HG03196 (cell line): ENCODE results near the gene CHMP1A.
"Not testable (repeated sequence)": the region's sequence is repeated elsewhere in the genome, so short reads cannot be mapped to it uniquely, and the experiment has no call there.

Experiments
- ATAC-seq: cut with Tn5 transposase; IDR thresholded peaks from one replicate; pipeline ENCODE4 v1.9.1; 2021; ENCODE audit not compliant: unreplicated experiment

The CHMP1A gene

DNA sequence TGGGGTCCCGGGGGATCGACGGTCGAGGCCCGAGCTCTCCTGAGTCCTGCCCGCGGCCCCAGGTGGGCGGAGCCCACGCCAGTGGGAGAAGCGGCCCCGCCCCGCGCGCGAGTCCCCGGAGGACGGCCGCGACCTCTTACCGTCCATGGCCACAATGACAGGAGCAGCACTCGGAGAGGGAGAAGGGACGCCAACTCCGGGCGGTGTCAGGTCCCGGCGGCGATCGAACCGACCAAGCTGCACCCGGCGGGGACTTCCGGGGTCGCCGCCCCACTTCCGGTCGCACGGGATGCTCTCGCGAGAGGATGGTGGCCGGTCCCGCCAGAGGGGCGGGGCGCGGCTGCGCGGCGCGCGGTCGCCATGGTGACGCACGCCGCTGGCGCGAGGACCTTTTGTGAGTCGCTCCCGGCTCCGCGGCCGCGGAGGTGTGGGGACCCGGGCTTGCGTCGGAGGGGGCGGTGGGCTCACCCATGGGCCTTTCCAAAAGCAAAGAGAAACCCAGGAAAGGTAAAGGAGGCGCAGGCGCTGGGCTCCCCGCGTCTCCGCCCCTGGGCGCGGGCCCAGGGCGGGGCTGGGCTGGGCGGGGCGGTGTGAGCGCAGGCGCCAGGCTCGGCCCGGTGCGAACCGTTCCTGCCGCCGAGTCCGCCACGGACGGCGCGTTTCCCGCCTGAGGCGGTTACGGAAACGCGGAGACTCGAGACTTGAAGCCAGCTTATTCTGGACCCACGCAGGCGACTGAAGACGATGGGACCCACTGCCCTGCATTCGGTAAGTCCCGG, at the start of gene CHMP1A, which contains the start of gene SPATA33:
CHMP1A (minus strand) TSS at position 267 of the 779 bp plus-strand sequence; CDS start at position 147, 120 bp downstream.
SPATA33 (plus strand) TSS at position 395 of the 779 bp plus-strand sequence; CDS start at position 471, 76 bp downstream.
- peak; percentile 90 for ATAC-seq

DNA sequence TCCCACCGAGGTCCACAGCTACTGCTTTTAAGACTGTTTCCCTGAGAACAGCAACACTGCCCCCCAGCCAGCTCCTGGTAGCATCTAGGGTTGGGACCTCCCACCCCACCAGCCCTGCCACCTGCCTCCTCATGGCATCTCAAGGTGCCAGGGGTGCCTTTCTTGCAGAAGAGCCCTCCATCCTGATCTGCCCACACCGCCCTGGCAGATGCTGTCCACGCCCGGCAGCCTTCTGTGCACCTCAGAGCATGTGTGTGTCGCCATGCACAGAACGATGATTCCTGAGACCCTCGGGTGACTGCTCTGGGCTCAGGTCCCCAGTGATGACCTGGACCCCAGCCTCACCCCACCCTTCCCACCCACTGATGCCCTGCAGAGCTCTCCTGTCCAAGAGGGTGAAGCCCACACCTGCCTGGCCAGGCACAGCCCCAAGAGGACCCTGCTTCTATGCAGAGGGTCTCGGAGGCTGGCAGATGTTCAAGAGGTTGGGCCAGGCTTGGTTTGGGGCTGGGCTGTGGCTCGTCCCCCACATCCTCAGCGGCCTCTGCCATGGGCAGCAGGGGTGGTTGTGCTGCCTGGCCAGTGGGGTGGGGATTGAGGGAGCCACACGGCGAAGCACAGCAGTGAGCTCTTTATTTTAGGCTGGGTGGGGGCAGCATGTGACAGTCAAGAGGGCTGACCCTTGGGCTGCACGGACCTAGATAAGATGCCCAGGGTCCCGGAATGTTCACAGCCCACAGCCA, 49.2 kb upstream of the CHMP1A start:
- ATAC-seq = no peak

DNA sequence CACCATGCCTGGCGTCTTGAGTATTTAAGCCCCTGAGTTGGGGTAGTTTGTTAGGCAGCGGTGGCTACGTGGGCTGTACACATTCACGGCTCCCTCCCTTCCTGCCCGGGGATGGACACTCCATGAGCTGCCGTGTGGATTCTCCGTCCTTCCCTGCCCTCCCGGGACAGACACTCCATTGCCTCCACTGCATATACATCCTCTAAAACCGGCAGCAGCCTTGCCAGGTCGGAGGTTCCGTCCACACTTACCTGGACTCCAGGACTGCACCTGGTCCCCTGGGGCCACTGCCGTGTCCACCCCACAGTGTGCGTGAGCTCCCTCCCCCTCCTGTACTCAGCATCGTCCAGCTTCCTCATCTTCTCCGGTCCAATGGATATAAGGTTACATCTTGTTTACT, 47.5 kb upstream of the CHMP1A start:
- no peak for ATAC-seq

DNA sequence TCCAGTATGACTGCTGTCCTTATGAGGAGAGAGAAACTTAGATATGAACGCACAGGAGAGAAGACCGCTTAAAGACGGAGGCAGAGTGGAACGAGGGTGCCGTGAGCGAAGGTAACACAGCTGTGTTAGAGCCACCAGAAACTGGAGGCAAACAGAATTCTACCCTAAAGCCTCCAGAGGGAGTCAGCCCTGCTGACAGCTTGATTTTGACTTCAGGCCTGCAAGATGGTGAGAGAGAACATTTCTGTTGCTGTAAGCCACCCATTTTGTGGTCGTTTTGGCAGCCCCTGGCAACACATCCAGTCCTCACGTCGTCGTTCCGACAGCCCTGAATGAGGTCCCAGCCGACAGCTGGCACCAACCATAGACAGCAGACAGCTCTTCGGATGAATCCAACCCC, 46.8 kb upstream of the CHMP1A start:
- no peak for ATAC-seq

DNA sequence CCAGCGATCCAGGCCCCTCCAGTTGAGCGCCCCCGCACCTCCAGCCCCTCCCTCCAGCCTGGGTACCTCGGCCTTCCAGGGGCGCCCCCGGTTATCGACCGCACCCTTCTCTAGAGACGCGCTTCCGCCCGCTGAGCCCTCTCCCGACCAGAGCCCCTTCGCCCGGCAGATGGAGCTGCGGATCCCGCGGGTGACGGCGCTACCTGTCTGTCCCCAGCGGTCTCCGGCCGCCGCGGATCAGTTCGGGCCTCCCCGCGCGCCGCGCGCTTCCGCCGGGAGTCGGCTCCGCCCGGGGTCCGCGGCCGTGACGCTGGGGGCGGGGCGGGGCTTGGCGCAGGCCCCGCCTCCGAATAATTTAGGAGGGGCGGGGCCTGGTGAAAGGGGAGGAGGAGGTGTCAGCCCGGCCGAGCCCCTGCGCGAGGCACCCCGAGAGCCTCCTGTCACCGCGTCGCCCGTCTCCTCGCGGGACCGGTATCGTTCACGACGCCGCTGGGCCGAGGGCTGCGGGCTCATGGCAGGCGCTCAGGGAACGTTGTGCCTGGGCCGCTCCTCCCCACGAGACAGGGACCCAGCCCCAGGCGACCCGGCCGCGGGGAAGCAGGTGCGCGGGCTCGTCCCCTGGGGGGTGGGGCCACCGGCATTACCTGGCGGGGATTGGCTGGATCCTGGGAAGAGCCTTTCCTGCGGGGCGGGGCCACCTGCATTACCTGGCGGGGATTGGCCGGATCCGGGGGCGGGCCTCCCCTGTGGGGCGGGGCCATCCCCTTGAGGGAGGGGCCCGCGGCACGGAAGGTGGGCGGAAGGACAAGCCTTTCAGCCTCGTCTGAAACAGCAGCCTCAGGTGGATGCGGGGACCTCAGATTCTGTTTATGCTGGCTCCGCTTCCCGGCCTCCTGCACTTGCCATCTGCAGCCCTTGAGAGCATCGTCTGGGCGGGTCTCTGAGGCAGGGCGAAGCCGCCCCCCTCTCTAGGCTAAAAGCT, 44.2 kb upstream of the CHMP1A start, which contains the start of gene SPATA2L:
SPATA2L (minus strand) TSS at position 281 of the 982 bp plus-strand sequence. CDS start 473 bp downstream, outside the sequence.
- peak; percentile 55 for ATAC-seq

DNA sequence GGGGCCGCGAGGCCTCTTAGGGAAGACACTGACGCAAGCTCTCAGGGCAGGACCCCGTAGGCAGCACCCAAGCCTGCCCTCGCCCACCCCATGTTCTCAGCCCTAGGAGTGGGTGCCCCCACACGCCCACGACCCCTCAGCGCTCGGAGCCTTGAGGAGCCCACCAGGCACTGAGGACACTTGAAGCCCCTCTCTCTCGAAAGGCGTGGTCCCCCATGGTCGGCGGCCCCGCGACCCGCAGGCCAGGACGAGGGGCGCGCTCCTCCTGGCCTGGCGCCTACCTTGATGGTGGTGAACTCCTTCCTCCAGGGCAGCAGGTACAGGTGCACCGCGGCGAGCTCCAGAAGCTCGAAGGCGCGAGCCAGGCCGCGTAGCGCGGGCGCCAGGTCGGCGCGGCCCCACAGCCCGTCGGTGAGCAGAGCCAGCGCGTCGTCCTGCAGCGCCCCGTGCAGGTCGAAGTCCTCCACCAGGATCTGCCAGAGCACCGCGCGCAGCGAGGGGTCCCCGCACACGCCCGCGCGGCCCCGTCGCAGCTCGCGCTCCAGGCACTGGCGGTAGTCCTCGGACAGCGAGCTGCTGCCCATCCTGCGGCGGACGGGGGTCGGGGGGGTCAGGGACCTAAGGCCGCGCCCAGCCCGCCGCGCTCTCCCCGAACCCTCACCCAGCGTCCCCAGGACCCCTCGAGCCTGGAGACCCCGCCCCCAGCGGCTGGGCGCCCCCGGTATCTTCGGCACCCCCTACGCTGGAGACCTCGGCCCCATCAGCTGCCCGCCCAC, 43.3 kb upstream of the CHMP1A start:
- peak; percentile 6 for ATAC-seq

DNA sequence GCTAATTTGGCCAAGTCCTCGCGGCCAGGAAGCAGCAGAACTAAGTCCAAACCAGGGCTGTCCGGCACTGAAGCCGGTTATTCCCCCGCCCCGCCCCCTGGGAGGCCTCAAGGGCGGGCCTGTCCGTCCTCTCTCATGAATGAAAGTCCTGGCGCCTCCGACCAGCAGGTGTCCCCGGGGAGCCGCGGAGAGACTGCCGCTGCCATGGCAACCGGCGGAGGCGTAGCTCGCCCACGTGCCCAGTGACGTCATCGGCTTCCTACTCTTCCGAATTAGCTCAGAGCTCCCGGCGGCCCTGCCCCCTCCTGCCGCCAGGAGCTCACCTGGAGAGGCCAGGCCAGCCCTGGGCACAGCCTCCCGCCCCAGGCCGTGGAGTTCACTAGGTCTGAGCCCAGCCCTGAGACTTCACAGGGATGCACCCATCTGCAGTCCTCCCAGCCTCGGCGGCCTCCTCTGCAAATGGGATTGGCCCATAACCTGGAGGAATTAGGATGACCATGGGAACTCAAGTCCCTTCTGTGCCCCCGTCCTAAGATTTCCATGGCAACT, 42.7 kb upstream of the CHMP1A start:
- peak; percentile 44 for ATAC-seq

DNA sequence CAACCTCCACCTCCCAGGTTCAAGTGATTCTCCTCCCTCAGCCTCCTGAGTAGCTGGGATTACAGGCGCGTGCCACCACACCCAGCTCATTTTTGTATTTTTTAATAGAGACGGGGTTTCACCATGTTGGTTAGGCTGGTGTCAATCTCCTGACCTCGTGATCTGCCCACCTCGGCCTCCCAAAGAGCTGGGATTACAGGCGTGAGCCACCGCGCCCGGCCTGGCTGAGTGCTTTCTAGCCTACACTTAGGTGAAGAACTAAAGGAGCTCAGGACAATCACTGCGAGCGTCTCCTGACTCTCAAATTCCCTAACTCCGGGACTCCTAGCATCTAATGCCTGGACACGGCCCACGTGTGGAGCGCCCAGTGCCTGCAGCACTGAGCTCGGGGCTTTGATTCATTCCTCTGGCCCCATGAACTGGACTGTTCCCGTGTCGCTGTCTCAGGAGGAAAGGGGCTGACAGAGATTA, 42.2 kb upstream of the CHMP1A start:
- ATAC-seq = not testable (repeated sequence)

DNA sequence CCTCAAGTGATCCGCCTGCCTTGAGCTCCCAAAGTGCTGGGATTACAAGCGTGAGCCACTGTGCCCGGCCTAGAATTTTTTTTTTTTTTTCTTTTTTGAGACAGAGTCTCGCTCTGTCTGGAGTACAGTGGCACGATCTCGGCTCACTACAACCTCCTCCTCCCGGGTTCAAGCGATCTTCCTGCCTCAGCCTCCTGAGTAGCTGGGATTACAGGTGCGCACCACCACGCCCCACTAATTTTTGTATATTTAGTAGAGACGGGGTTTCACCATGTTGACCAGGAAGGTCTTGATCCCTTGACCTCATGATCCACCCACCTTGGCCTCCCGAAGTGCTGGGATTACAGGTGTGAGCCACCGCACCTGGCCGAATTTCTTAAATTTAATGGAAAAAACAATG, 41.2 kb upstream of the CHMP1A start:
- ATAC-seq = not testable (repeated sequence)

- ATAC-seq = no peak
These were observed 40.3 kb upstream of the CHMP1A start for GRCh38 chr16:89697616-89698331.

DNA sequence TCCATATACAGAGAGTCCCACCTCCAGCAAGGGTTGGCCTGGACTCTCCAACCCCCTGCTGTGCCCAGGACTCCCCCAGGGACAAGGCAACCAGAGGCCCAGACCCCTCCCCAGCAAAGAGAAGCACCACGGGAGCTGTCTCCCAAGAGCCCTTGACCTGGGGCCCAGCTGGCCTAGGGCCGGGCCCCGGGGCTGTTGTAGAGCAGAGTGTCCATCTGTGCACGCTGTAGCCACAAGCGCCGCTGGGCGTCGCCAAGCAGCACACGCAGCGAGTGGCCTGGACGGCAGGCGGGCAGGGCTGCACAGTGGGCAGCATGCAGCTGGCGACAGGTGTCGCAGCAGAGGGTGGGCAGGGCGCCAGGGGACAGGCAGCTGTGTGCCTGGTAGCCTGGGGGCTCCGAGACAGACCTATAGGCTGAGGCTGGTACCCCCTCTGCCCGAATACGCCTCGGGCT, 39.7 kb upstream of the CHMP1A start:
- no peak for ATAC-seq

- no peak for ATAC-seq
These were observed 39.2 kb upstream of the CHMP1A start for GRCh38 chr16:89696670-89697128.

- ATAC-seq = no peak
These were observed 38.6 kb upstream of the CHMP1A start for GRCh38 chr16:89695875-89696669.

GRCh38 chr16:89695086-89695874, 37.8 kb upstream of the CHMP1A start:
- no peak for ATAC-seq

DNA sequence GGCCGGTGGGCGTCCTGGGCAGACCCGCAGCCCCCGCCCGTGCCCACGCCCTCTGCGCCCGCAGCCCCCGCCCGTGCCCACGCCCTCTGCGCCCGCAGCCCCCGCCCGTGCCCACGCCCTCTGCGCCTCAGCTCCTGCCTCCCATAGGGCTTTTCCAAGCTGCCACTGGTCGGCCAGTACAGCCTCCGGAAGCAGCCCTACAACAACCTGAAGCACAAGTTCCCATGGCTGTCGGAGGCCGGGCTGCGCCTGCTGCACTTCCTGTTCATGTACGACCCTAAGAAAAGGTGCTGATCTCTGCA, 37.2 kb upstream of the CHMP1A start:
- not testable (repeated sequence) for ATAC-seq

- ATAC-seq = no peak
These were observed 36.6 kb upstream of the CHMP1A start for GRCh38 chr16:89693931-89694783.
